Stimulated activated naive B cell treated with anti-CD40 and anti-IgM and Interleukin-4, amounts not matched to agents 10 μg/mL and 1 μg/mL and 100 μg/mL, for 72 hours (primary cell): Measurements from ENCODE around the gene ATCAY.
"Not testable (repeated sequence)": the region's sequence is repeated elsewhere in the genome, so short reads cannot be mapped to it uniquely, and the experiment has no call there.

Source experiments
- ATAC-seq, 2 donors: fragments of 150-1000 bp; cut with Tn5 transposase; replicated peaks; 2 replicates each; pipeline ENCODE4 v1.10.0; 2021; ENCODE audit warnings: moderate library complexity in 1 of 2
- DNase-seq: peaks from one replicate; pipeline ENCODE4 v3.0.0; 2021
- H3K27ac Mint-ChIP-seq: one replicate; pipeline ENCODE4 v1.8.0; 2022; ENCODE audit warnings: mild to moderate bottlenecking, mixed read lengths
- H3K27me3 Mint-ChIP-seq, 2 donors: one replicate each; pipeline ENCODE4 v1.8.0; 2022; ENCODE audit warnings: mixed read lengths in 2 of 2
- H3K36me3 Mint-ChIP-seq, 2 donors: one replicate each; pipeline ENCODE4 v1.8.0; 2022; ENCODE audit warnings: mixed read lengths in 2 of 2, mild to moderate bottlenecking in 1 of 2
- H3K4me1 Mint-ChIP-seq, 2 donors: one replicate each; pipeline ENCODE4 v1.8.0; 2022; ENCODE audit warnings: mixed read lengths in 2 of 2, mild to moderate bottlenecking in 1 of 2
- H3K4me3 Mint-ChIP-seq, 2 donors: one replicate each; pipeline ENCODE4 v1.8.0; 2022; ENCODE audit warnings: mild to moderate bottlenecking in 2 of 2, mixed read lengths in 2 of 2, moderate library complexity in 1 of 2
- H3K9me3 Mint-ChIP-seq, 2 donors: one replicate each; pipeline ENCODE4 v1.8.0; 2022; ENCODE audit warnings: mixed read lengths in 2 of 2, mild to moderate bottlenecking in 1 of 2

ATCAY gene

DNA sequence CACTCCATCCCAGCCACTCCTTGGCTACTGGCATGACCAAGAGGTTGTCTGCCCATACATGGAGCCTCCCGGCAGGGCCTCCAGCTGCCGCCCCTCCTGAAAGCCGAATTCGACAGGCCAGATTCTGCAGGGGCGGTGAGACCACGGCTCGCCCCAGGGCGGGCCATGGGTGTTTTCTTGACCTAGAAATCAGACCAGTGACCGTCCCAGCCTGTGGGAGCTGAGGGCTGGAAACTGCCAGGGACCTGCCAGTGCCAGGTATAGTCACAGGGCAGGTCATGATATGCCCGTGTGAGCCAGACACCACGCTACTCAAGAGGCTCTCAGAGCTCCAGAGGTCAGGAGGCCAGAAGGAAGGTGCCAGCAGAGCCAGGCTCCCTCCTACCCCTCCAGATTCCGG is 73.6 kb downstream of the ATCAY start:
- Mint-ChIP-seq H3K27ac (no peak overlapping the region), H3K4me3 (no peak overlapping the region), H3K27me3 (peaks cover 0 to 6% of the 10 kb centered on the region in 2 donors), H3K36me3 (peaks cover 20 to 23% of the 10 kb centered on the region in 2 donors), H3K4me1 (peaks cover 5 to 13% of the 10 kb centered on the region in 2 donors), H3K9me3 (no peaks in the 10 kb centered on the region)
- ATAC-seq (no peak), DNase-seq (no peak)

DNA sequence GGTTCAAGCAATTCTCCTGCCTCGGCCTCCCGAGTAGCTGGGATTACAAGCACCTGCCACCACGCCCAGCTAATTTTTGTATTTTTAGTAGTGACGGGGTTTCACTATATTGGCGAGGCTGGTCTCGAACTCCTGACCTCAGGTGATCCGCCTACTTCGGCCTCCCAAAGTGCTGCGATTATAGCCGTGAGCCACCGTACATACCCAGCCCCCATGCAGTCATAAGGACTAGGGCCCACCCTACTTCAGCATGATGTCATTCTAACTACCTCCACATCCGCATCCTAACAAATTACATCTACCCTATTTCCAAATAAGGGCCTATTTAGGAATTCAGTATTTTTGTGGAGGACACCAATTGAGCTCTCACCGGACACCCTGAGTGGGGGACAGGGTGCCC is 74.8 kb downstream of the ATCAY start:
- H3K36me3 Mint-ChIP-seq = peaks cover 20 to 23% of the 10 kb centered on the region in 2 donors
- H3K27ac Mint-ChIP-seq, H3K4me3 Mint-ChIP-seq, DNase-seq, ATAC-seq, H3K27me3 Mint-ChIP-seq, H3K9me3 Mint-ChIP-seq: not testable (repeated sequence)
- H3K4me1 Mint-ChIP-seq = peaks cover 5 to 13% of the 10 kb centered on the region in 2 donors

DNA sequence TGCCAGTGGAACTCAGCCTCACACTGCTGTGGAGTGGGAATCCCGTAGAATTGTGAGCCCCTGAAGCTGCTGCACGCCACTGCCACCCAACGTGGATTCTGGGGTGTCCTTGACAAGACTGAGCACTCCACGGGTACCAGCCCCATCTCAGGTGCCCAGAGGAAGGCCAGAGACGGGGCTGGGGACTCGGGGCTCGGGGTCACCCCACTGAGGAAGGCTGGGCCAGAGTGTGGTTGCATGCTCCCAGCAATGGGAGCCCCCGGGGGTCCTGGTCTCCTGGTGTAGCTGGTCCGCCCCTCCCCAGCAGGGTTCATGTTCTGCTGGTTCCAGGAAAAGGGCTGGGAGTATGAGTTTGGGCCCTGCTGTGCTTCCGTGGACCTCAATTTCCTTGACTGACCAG is 75.2 kb downstream of the ATCAY start:
- Mint-ChIP-seq H3K9me3 (no peaks in the 10 kb centered on the region), H3K4me1 (peaks cover 5 to 12% of the 10 kb centered on the region in 2 donors), H3K27ac (no peak overlapping the region), H3K27me3 (peaks cover 0 to 6% of the 10 kb centered on the region in 2 donors), H3K4me3 (no peak overlapping the region), H3K36me3 (peaks cover 20 to 23% of the 10 kb centered on the region in 2 donors)
- ATAC-seq (no peak), DNase-seq (no peak)

DNA sequence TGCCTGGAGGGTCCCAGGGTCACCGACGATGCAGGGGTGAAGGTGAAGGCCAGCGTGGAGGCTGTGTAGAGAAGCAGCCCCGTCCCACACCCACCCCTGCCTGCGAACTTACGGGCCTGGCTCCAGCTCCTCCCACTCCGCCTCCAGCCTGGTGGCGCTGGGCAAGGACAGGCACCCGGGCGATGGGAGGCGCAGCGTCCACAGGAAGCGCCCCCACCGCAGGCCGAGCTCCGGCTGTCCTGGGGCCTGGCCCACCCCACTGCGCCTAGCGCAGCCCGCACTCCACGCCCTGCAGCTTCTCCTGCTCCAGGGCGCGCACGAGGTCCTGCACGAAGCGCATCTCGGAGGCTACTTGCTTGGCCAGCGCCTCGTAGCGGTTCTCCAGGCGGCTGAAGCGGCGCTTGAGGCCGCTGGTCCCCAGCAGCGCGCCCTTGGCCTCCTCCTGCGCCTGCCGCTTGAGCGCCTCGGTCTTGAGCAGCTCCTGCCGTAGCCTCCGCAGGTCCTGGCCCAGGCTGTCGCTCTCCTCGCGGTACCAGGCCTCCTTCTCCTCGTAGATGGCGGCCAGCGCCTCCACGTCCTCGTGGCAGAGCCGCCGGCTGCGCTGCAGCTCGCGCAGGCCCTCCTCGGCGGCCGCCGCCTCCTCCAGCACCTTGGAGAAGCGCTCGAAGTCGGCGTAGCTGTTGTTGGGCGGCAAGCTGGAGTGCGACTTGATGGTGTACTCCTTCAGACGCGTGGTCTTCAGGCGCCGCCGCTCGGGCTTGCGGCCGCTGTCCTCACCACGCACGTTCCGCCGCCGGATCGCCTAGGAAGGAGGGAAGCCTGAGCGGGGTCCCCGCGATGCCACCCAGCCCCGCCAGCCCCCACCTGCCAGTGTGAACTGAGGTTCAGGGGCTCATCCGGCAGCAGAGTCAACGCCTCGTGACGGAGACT is 78.6 kb downstream of the ATCAY start:
- H3K27me3 Mint-ChIP-seq = no peaks in the 10 kb centered on the region
- no peaks in the 10 kb centered on the region for H3K9me3 Mint-ChIP-seq
- peaks cover 0 to 3% of the 10 kb centered on the region in 2 donors for H3K4me1 Mint-ChIP-seq
- H3K27ac Mint-ChIP-seq = no peak overlapping the region
- no peak overlapping the region for H3K4me3 Mint-ChIP-seq
- no peak for ATAC-seq
- H3K36me3 Mint-ChIP-seq = peaks cover 38 to 39% of the 10 kb centered on the region in 2 donors
- no peak for DNase-seq

DNA sequence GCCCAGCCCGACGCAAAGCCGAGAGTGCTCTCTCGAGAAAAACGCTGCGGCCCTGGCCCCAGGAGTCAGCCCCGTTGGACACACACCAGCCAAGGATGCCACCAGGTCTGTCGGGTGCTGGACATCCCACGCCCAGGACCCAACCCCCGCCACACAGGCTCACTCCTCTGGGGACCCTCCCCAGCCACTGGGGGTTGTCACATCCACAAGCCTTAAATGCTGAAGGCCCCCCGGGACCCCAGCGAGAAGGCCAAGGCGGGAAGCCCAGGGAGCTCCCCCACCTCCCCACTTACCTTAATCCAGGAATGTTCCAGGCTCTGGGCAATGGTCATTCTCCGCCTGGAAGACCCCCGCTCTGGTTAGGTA is 79.3 kb downstream of the ATCAY start:
- Mint-ChIP-seq H3K9me3 (no peaks in the 10 kb centered on the region), H3K27me3 (no peaks in the 10 kb centered on the region), H3K36me3 (peaks cover 40% of the 10 kb centered on the region in 2 donors), H3K27ac (no peak overlapping the region), H3K4me3 (no peak overlapping the region), H3K4me1 (peaks cover 0 to 3% of the 10 kb centered on the region in 2 donors)
- no peak for DNase-seq
- no peak for ATAC-seq

DNA sequence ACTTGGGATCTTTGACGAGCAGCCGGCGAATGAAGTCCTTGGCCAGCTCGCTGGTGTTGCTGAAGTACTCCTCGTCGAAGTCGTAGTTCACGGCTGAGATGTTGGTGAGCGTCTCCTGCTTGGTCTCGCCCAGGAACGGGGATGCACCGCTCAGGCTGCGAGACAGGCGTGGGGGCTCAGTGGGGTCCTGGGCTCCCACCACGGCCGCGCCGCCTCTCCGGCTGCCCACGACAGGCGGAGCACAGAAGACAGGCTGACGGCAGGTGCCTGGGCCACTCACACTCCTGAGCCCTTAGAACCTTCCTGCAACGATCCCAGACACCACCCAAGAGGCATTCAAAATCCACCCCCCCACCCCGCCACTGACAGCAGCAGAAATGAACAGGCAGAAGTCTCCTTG is 80.5 kb downstream of the ATCAY start:
- ATAC-seq = no peak
- H3K4me1 Mint-ChIP-seq = no peaks in the 10 kb centered on the region
- H3K4me3 Mint-ChIP-seq = no peak overlapping the region

DNA sequence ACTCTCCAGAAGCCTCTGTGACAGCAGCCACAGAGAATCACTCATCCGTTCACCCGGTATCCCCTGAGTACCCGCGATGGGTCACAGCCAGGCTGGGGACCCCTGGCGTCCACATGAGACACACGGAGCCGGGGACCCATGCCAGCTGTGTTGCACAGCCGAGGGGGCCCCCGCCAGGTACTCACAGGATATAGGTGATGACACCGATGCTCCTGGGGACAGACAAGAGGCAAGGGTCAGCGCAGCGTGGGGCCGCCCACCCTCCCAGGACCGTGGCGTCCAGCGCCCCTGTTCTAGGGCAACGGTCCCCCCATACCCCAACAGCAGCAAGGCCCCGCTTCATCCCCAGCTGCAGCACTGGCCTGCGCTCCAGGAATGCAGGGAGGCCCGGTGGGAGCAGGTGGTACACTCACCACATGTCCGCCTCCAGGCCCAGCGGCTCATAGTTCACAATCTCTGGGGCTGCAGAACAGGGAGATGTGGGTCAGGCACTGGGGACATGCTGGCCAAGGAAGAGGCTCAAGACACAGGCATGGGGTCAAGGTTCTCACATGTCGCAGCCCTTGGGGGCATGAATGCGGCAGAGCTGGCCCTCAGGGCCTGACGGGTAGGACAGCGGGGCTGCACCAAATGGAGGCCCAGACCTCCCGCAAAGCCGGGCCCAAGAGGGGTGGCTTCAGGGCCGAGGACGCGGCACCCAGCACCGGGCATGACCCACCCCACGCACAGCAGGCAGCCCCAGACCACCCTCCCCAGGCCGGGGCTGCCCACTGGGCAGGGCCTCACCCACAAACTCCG is 83.2 kb downstream of the ATCAY start:
- no peak overlapping the region for H3K4me3 Mint-ChIP-seq

More for the DNA sequence above, 80.5 kb downstream of the ATCAY start:
- H3K27ac Mint-ChIP-seq = no peak overlapping the region
- no peaks in the 10 kb centered on the region for H3K9me3 Mint-ChIP-seq
- peaks cover 35 to 39% of the 10 kb centered on the region in 2 donors for H3K36me3 Mint-ChIP-seq
- no peaks in the 10 kb centered on the region for H3K27me3 Mint-ChIP-seq
- DNase-seq = no peak

DNA sequence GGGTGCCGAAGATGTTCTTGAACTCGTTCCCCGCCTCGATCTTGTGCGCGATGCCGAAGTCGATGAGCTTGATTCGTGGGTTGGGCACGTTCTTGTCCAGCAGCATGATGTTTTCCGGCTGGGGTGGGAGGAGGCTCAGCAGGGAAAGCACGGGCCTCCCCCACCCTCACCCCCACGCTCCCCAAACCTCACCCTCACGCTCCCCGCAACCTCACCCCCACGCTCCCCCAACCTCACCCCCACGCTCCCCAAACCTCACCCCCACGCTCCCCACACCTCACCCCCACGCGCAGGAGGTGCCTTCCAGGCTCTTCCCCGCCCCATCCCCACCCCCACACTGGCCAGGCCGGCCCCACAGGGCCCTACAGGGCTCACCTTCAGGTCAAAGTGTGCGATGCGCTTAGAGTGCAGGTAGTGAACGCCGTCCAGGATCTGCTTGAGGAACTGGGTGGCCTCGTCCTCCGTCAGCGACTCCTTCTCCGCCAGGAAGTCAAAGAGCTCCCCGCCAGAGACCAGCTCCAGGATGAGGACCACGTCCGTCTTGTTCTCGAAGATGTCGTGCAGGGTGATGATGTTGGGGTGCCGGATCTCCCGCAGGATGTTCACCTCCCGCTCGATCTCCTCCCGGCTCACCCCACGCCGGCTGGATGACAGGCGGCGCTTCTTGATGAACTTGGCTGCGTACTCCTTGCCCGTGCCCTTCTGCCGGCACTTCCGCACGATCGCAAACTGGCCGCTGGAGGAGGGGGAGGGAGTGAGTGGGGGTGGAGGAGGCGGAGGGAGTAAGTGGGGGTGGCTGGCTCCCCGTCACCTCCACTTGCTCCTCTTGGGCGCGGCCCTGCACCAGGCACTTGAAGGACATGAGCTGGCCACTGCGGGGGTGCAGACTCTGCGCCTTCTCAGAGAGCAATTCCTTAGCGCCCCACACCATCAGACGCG is 84.0 kb downstream of the ATCAY start:
- ATAC-seq = no peak
- no peaks in the 10 kb centered on the region for H3K27me3 Mint-ChIP-seq
- H3K9me3 Mint-ChIP-seq = no peaks in the 10 kb centered on the region

More for the DNA sequence above, 83.2 kb downstream of the ATCAY start:
- ATAC-seq (no peak), DNase-seq (no peak)
- H3K36me3 Mint-ChIP-seq = peaks cover 28 to 38% of the 10 kb centered on the region in 2 donors
- no peaks in the 10 kb centered on the region for H3K27me3 Mint-ChIP-seq
- H3K4me1 Mint-ChIP-seq = peaks cover 5 to 12% of the 10 kb centered on the region in 2 donors
- no peaks in the 10 kb centered on the region for H3K9me3 Mint-ChIP-seq
- no peak overlapping the region for H3K27ac Mint-ChIP-seq

GRCh38 chr19:3966051-3967017 is 85.8 kb downstream of the ATCAY start:
- H3K36me3 Mint-ChIP-seq = peaks cover 29 to 48% of the 10 kb centered on the region in 2 donors

More for the DNA sequence above, 84.0 kb downstream of the ATCAY start:
- peaks cover 7 to 20% of the 10 kb centered on the region in 2 donors for H3K4me1 Mint-ChIP-seq
- no peak for DNase-seq
- H3K27ac Mint-ChIP-seq = no peak overlapping the region
- no peak overlapping the region for H3K4me3 Mint-ChIP-seq
- peaks cover 28 to 41% of the 10 kb centered on the region in 2 donors for H3K36me3 Mint-ChIP-seq

GRCh38 chr19:3967983-3968382 is 87.5 kb downstream of the ATCAY start:
- not testable (repeated sequence) for H3K9me3 Mint-ChIP-seq, ATAC-seq, H3K27ac Mint-ChIP-seq, H3K4me3 Mint-ChIP-seq, DNase-seq, H3K27me3 Mint-ChIP-seq
- Mint-ChIP-seq H3K4me1 (peaks cover 17 to 39% of the 10 kb centered on the region in 2 donors), H3K36me3 (peaks cover 23 to 39% of the 10 kb centered on the region in 2 donors)

More at GRCh38 chr19:3966051-3967017, 85.8 kb downstream of the ATCAY start:
- H3K9me3 Mint-ChIP-seq = no peaks in the 10 kb centered on the region
- H3K4me1 Mint-ChIP-seq = peaks cover 16 to 37% of the 10 kb centered on the region in 2 donors
- H3K4me3 Mint-ChIP-seq = no peak overlapping the region
- H3K27ac Mint-ChIP-seq = no peak overlapping the region
- ATAC-seq = no peak
- no peak for DNase-seq
- no peaks in the 10 kb centered on the region for H3K27me3 Mint-ChIP-seq

DNA sequence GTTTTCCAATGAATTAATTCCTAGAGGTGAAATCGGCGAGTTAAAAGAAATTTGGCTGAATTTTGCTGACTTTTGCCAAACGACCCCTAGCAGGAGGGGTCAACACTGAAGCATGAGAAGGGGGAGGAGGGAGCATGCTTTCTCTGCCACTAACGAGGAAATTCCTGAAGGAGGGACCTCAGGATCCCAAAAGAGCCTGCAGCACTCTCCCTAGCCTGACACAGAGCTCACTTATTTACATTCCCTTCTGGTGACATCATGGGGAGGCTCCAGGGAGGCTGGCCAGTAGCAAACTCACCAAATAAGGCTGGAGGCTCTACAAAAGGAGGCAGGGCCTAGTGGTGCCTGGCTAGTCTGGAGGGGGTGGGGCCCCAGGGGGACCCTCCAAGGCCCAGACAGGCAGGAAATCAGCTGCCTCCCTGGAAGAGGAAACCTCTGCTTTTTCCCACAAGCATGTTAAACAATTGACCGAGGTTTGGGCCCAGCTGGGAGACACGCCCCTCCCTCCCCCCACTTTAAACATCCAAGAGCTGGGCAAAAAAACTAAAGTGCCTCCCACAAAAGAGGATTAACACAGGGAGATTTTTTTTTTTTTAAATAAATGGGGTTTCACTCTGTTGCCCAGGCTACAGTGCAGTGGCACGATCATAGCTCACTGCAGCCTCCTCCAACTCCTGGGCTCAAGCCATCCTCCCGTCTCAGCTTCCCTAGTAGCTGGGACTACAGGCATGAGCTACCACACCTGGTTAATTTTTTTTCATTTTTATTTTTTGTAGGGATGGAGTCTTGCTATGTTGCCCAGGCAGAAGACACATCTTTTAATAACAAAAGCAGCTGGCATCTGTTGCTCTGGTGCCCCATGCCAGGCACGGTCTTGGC is 88.3 kb downstream of the ATCAY start:
- Mint-ChIP-seq H3K4me1 (peaks cover 17 to 39% of the 10 kb centered on the region in 2 donors), H3K9me3 (no peaks in the 10 kb centered on the region), H3K4me3 (peak overlapping the region; percentile 97 to 98), H3K27ac (no peak overlapping the region), H3K36me3 (peaks cover 15 to 31% of the 10 kb centered on the region in 2 donors), H3K27me3 (no peaks in the 10 kb centered on the region)
- no peak for DNase-seq
- ATAC-seq = no peak
